Pancreas (tissue), 10 donors: Measurements from ENCODE around the gene SPDYE6. TPM values are rescaled to one million over a fixed set of nuclear protein-coding genes. Genes with fewer than 3 reads are reported as not detected.
A peak's percentile ranks its signal among the peaks of the same experiment; 100 is the strongest.

Source experiments
- ATAC-seq, 4 donors: fragments of 200-7000 bp; cut with Tn5 transposase; one replicate each; pipeline versions ENCODE4 v1.8.0 to v1.9.1; 2020; ENCODE audit warnings: mild to moderate bottlenecking in 4 of 4, moderate library complexity in 4 of 4
- DNase-seq, 6 donors: peaks; one replicate each; pipeline ENCODE4 v3.0.0-alpha.2; 2020
- FAIRE-seq: peaks from 2 replicates; lab custom pipeline; 2012; peaks lifted over from hg19 to GRCh38; lab: Jason Lieb, UNC
- H3K27ac ChIP-seq, 4 donors: fragments of 200-600 bp; sonication (generic); 1 replicate in 3 of 4; 2 replicates in 1 of 4; pipeline versions ENCODE4 v1.5.0 to v1.8.0; 2020
- H3K27me3 ChIP-seq, 4 donors: fragments of 200-600 bp; one replicate each; pipeline ENCODE4 v1.8.0; 2021
- H3K36me3 ChIP-seq, 3 donors: fragments of 200-600 bp; sonication (generic) in 1 of 3; one replicate each; pipeline versions ENCODE4 v1.5.0 to v1.8.0; 2020 to 2021
- H3K4me1 ChIP-seq, 3 donors: fragments of 200-600 bp; one replicate each; pipeline ENCODE4 v1.8.0; 2021
- H3K4me3 ChIP-seq, 4 donors: fragments of 200-600 bp; sonication (generic) in 2 of 4; one replicate each; pipeline versions ENCODE4 v1.5.0 to v1.8.0; 2020 to 2021
- H3K9me3 ChIP-seq, 4 donors: fragments of 200-600 bp; one replicate each; pipeline ENCODE4 v1.8.0; 2021
- WGBS, 2 donors: extraction: QIAGEN DNeasy Blood & Tissue Kit; methylation state at CpG; one replicate each; pipeline ENCODE4 v1.1.7; 2013; 5-methylcytosine and 5-hydroxymethylcytosine counted together
- intact Hi-C, 3 donors: fragments of 100-400 bp; cut with DNase I; formaldehyde crosslinking; loops; one replicate each; pipeline versions ENCODE4 v1.11.1 to v1.14.2; 2022
- polyA plus RNA-seq, 2 donors: library from polyadenylated mRNA; stranded (reverse); fragments of 200-250 nt; gene quantifications; one replicate each; pipeline ENCODE4 v1.2.3, GENCODE V29; 2013
- total RNA-seq, 6 donors: library from RNA; stranded (reverse); fragmentation: NEBNext Ultra II Directional in 4 of 6; extraction: Animal tissue kit (Norgen Biotek cat#: 25700) in 4 of 6; gene quantifications; one replicate each; pipeline versions ENCODE4 v1.2.1 to v1.2.4, GENCODE V29; 2021 to 2023
- TF ChIP-seq, protein P1 (sequence below), 4 donors: fragments of 200-600 bp; sonication (generic) in 3 of 4; IDR thresholded peaks; one replicate each; pipeline versions ENCODE4 v1.5.0 to v1.8.0; 2021; ENCODE audit warnings: antibody characterized with exemption in 4 of 4
- donor health status: healthy with polysubstance abuse.
- donor health status: DM: no; HTN: no; CAD: no; lungs with moderate emphysema.
- donor health status: DM: no; HTN: no; CAD: no.
- donor health status: control.
- donor health status: control.
- donor health status: Bipolar disorder and iron deficiency.
- donor health status: DM: yes; HTN: yes; CAD: no.
- donor health status: DM: no; HTN: no; CAD: no.
- donor health status: DM: no; HTN: no; CAD: no.
- donor health status: DM: yes; HTN: yes; CAD: no.

SPDYE6 gene
- total and polyA plus RNA-seq, 8 donors, result not detected

GRCh38 chr7:102398543-102398942, 42.3 kb upstream of the SPDYE6 start:
- H3K4me1 ChIP-seq, result peaks cover 0 to 5% (median 5%) of the 10 kb centered on the region in 3 donors
- H3K9me3 ChIP-seq, result no peaks in the 10 kb centered on the region
- H3K36me3 ChIP-seq, result peaks cover 0 to 35% (median 7%) of the 10 kb centered on the region in 3 donors
- no peak overlapping the region for H3K27ac ChIP-seq
- TF ChIP-seq, protein P1, sequence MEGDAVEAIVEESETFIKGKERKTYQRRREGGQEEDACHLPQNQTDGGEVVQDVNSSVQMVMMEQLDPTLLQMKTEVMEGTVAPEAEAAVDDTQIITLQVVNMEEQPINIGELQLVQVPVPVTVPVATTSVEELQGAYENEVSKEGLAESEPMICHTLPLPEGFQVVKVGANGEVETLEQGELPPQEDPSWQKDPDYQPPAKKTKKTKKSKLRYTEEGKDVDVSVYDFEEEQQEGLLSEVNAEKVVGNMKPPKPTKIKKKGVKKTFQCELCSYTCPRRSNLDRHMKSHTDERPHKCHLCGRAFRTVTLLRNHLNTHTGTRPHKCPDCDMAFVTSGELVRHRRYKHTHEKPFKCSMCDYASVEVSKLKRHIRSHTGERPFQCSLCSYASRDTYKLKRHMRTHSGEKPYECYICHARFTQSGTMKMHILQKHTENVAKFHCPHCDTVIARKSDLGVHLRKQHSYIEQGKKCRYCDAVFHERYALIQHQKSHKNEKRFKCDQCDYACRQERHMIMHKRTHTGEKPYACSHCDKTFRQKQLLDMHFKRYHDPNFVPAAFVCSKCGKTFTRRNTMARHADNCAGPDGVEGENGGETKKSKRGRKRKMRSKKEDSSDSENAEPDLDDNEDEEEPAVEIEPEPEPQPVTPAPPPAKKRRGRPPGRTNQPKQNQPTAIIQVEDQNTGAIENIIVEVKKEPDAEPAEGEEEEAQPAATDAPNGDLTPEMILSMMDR (IDR thresholded peaks at IDR 0.05), result no peak
- no peaks in the 10 kb centered on the region for H3K27me3 ChIP-seq
- 92 to 97% methylated on average over 8 of the region's 8 CpGs for WGBS, 2 donors
- DNase-seq (no peak), FAIRE-seq (no peak), ATAC-seq (no peak)
- no peak overlapping the region for H3K4me3 ChIP-seq
- intact Hi-C loops, result no loop called here

DNA sequence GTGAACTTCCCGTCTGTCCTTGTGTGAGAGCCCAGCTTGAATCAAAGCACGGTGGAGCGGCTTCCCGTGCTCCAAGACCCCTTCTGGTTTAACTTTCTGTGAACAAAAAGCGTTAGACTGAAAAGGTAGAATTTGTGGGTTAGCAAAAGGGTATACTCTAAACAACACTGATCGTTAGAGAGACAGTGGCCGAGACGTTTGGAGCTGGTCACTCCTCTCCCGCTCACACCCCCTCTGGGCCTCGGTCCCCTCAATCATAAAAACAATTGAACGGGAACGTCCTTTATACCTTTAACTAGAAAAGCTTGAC, 40.4 kb upstream of the SPDYE6 start:
- ATAC-seq, result peak; percentile 2 to 20 (median 10)
- Histone ChIP-seq H3K27ac (peak overlapping the region; percentile 61 to 88 (median 74)), H3K27me3 (no peaks in the 10 kb centered on the region), H3K4me3 (peak overlapping the region; percentile 64 to 98 (median 90)), H3K36me3 (peaks cover 0 to 25% (median 7%) of the 10 kb centered on the region in 3 donors), H3K4me1 (peaks cover 0 to 5% (median 5%) of the 10 kb centered on the region in 3 donors), H3K9me3 (no peaks in the 10 kb centered on the region)
- no peak for DNase-seq
- no peak for FAIRE-seq
- 0% methylated on average over 12 of the region's 12 CpGs for WGBS, 2 donors
- TF ChIP-seq, protein P1 (IDR thresholded peaks at IDR 0.05), result no peak
- intact Hi-C loops, result no loop called here

DNA sequence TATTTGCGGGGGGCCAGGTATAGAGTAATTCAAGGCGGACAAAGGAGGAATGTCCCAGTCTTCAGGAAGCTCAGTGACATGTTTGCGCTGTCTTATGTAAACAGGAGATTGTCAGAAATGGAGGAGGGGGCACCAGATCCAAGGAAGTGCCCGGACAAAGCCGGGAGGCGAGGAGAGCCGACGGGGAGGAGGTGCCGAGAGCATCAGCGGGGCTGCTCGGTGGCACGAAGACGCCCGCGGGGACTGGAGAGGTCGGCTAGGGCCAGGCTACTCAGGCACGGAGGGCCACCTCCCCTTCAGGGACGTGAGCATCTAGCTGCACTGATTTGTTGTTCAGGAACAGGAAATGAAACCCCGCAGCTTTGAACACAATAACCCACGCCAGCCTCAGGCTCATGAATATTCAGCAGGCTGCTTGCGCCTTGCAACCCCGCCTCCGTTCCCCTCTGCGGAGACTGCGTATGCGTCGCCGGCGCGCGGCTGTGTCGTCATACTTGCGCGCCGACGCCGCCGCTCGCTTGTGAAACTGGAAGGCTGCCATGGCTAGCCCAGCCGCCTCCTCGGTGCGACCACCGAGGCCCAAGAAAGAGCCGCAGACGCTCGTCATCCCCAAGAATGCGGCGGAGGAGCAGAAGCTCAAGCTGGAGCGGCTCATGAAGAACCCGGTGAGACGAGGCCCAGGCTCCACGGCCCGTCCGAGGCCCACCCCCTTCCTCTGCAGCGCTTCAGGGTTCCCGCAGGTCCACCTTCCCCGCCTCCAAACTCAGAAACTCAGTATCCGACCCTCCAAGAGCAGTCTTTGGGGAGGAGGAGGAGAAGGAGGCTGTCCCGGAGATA, 39.8 kb upstream of the SPDYE6 start, which contains the start of gene PRKRIP1:
TSS of gene PRKRIP1 (plus strand) at position 491 of the 837 bp plus-strand sequence. CDS start at position 540, 49 bp downstream.
- TF ChIP-seq, protein P1 (IDR thresholded peaks at IDR 0.05), result no peak
- Histone ChIP-seq H3K4me3 (peak within 1 kb of the TSS; percentile 64 to 98 (median 90)), H3K27me3 (no peaks in the 10 kb centered on the region), H3K9me3 (no peaks in the 10 kb centered on the region), H3K4me1 (peaks cover 0 to 5% (median 5%) of the 10 kb centered on the region in 3 donors), H3K36me3 (peaks cover 0 to 19% (median 7%) of the 10 kb centered on the region in 3 donors), H3K27ac (peak within 1 kb of the TSS; percentile 61 to 88 (median 74))
- 0% methylated on average over 56 to 57 of the region's 59 CpGs for WGBS, 2 donors
- FAIRE-seq, result no peak
- intact Hi-C loops, result no loop called here
- DNase-seq, result peak; percentile 76 to 86 (median 82)
- ATAC-seq, result peak; percentile 93 to 96 (median 94)

- Histone ChIP-seq H3K27ac (peak overlapping the region; percentile 61 to 88 (median 74)), H3K27me3 (no peaks in the 10 kb centered on the region), H3K4me3 (peak overlapping the region; percentile 64 to 98 (median 90)), H3K36me3 (peaks cover 0 to 15% (median 3%) of the 10 kb centered on the region in 3 donors), H3K9me3 (no peaks in the 10 kb centered on the region), H3K4me1 (peaks cover 0 to 5% (median 5%) of the 10 kb centered on the region in 3 donors)
- 5 to 11% methylated on average over 9 of the region's 9 CpGs for WGBS, 2 donors
- DNase-seq (no peak), ATAC-seq (peak in 3 of 4 donors; percentile 10 to 29 (median 15)), FAIRE-seq (no peak)
- TF ChIP-seq, protein P1 (IDR thresholded peaks at IDR 0.05), result no peak
- intact Hi-C loops, result no loop called here
Observed at GRCh38 chr7:102395592-102395872, 39.3 kb upstream of the SPDYE6 start.

DNA sequence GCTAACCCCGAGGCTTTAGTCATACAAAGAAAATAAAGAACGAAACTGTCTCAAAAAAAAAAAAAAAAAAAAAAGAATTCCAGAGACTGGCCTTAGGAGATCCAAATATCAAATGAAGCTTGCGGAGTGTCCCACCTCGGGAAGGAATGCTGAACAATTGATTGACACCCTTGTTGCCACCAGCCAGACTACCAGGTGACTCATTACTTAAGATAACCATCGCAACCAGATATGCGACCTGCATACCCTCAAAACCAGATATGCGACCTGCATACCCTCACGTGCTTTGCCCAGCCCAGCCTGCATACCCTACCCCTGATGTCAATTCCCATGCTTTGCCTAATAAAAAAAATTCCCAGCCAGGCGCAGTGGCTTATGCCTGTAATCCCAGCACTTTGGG, 37.2 kb upstream of the SPDYE6 start:
- Histone ChIP-seq H3K4me1 (peaks cover 0 to 5% (median 5%) of the 10 kb centered on the region in 3 donors), H3K27me3 (no peaks in the 10 kb centered on the region), H3K4me3 (no peak overlapping the region), H3K27ac (no peak overlapping the region), H3K36me3 (no peaks in the 10 kb centered on the region), H3K9me3 (no peaks in the 10 kb centered on the region)
- intact Hi-C loops, result loop anchor here in 1 of 3 donors (5.0 kb wide), 1 partner anchor 111 kb away; no protein-coding TSS in a partner anchor
- FAIRE-seq (no peak), DNase-seq (no peak), ATAC-seq (no peak)
- TF ChIP-seq, protein P1 (IDR thresholded peaks at IDR 0.05), result no peak
- WGBS, 2 donors, result 74 to 83% methylated on average over 9 of the region's 9 CpGs
